GM19328 (cell line): ENCODE results near the gene RPL10A.

Source experiments
- ATAC-seq: cut with Tn5 transposase; IDR thresholded peaks from one replicate; pipeline ENCODE4 v1.9.1; 2021; ENCODE audit warnings: mild to moderate bottlenecking, moderate library complexity; ENCODE audit not compliant: unreplicated experiment

Gene RPL10A

GRCh38 chr6:35448191-35448590, 20.0 kb upstream of the RPL10A start:
- no peak for ATAC-seq

GRCh38 chr6:35449287-35449881, 18.8 kb upstream of the RPL10A start:
- no peak for ATAC-seq

GRCh38 chr6:35451354-35452182, 16.6 kb upstream of the RPL10A start:
- ATAC-seq, result no peak

GRCh38 chr6:35452183-35453090, 15.8 kb upstream of the RPL10A start, which contains the start of gene FANCE:
TSS of gene FANCE (plus strand) at chr6:35452338. CDS start at chr6:35452546, 208 bp downstream.
- peak; percentile 88 for ATAC-seq

- no peak for ATAC-seq
Measured at GRCh38 chr6:35453236-35453635, 15.0 kb upstream of the RPL10A start.

GRCh38 chr6:35454391-35455110, 13.7 kb upstream of the RPL10A start:
- no peak for ATAC-seq

- no peak for ATAC-seq
Measured at GRCh38 chr6:35457907-35458306, 10.3 kb upstream of the RPL10A start.

- no peak for ATAC-seq
Measured at GRCh38 chr6:35461270-35461669, 6.9 kb upstream of the RPL10A start.

- no peak for ATAC-seq
Measured at GRCh38 chr6:35463292-35463691, 4.9 kb upstream of the RPL10A start.

GRCh38 chr6:35465646-35466045, 2.6 kb upstream of the RPL10A start:
- ATAC-seq, result no peak

GRCh38 chr6:35468980-35469750, 964 bp downstream of the RPL10A start:
- no peak for ATAC-seq

- no peak for ATAC-seq
Measured at GRCh38 chr6:35469751-35470662, 1.8 kb downstream of the RPL10A start.

- ATAC-seq, result no peak
Measured at GRCh38 chr6:35470663-35471120, 2.5 kb downstream of the RPL10A start.

GRCh38 chr6:35471836-35472345, 3.7 kb downstream of the RPL10A start:
- ATAC-seq, result no peak

GRCh38 chr6:35473075-35473849, 5.1 kb downstream of the RPL10A start:
- ATAC-seq, result no peak

- no peak for ATAC-seq
Measured at GRCh38 chr6:35473850-35474130, 5.6 kb downstream of the RPL10A start.

- no peak for ATAC-seq
Measured at GRCh38 chr6:35474131-35474941, 6.1 kb downstream of the RPL10A start.
